Epithelial cell of prostate (primary cell): ENCODE results near the gene FOXM1.
A peak's percentile ranks its signal among the peaks of the same experiment; 100 is the strongest.

Experiments used
- DNase-seq: peaks from one replicate; pipeline ENCODE4 v3.0.0-alpha.2; 2011; ENCODE audit warnings: low read depth, low spot score
- H3K27ac ChIP-seq: fragments of 450-650 bp; 2 replicates; pipeline ENCODE4 v1.5.1; 2017; ENCODE audit warnings: mild to moderate bottlenecking

The FOXM1 gene

GRCh38 chr12:2877047-2877952, at the start of gene FOXM1, which contains the start of gene RHNO1:
Gene FOXM1, minus strand, starts transcription at chr12:2877174. Its CDS starts 2,696 bp downstream, at chr12:2874478.
Gene RHNO1, plus strand, starts transcription at chr12:2877223. Its CDS starts 8,144 bp downstream, at chr12:2885367.
- H3K27ac ChIP-seq = peak within 1 kb of the TSS; percentile 84
- peak; percentile 60 for DNase-seq

GRCh38 chr12:2925322-2925995, 48.5 kb upstream of the FOXM1 start:
- DNase-seq = no peak
- peak overlapping the region; percentile 25 for H3K27ac ChIP-seq

- no peak for DNase-seq
- no peak overlapping the region for H3K27ac ChIP-seq
Observed at GRCh38 chr12:2924019-2924418, 47.0 kb upstream of the FOXM1 start.

- no peak for DNase-seq
- no peak overlapping the region for H3K27ac ChIP-seq
Observed at GRCh38 chr12:2923057-2923456, 46.1 kb upstream of the FOXM1 start.

- H3K27ac ChIP-seq = no peak overlapping the region
- DNase-seq = no peak
Observed at GRCh38 chr12:2922329-2922728, 45.4 kb upstream of the FOXM1 start.

- no peak overlapping the region for H3K27ac ChIP-seq
- DNase-seq = no peak
Observed at GRCh38 chr12:2919249-2919648, 42.3 kb upstream of the FOXM1 start.

- no peak for DNase-seq
- no peak overlapping the region for H3K27ac ChIP-seq
Observed at GRCh38 chr12:2912216-2912575, 35.2 kb upstream of the FOXM1 start.

- DNase-seq = no peak
- no peak overlapping the region for H3K27ac ChIP-seq
Observed at GRCh38 chr12:2904260-2904659, 27.3 kb upstream of the FOXM1 start.

GRCh38 chr12:2902272-2902880, 25.4 kb upstream of the FOXM1 start:
- no peak for DNase-seq
- H3K27ac ChIP-seq = no peak overlapping the region

GRCh38 chr12:2900642-2901041, 23.7 kb upstream of the FOXM1 start:
- H3K27ac ChIP-seq = no peak overlapping the region
- no peak for DNase-seq

GRCh38 chr12:2897418-2897817, 20.4 kb upstream of the FOXM1 start:
- no peak overlapping the region for H3K27ac ChIP-seq
- DNase-seq = no peak

GRCh38 chr12:2895511-2895910, 18.5 kb upstream of the FOXM1 start:
- peak overlapping the region; percentile 33 for H3K27ac ChIP-seq
- no peak for DNase-seq

- H3K27ac ChIP-seq = peak overlapping the region; percentile 33
- DNase-seq = no peak
Observed at GRCh38 chr12:2895051-2895451, 18.1 kb upstream of the FOXM1 start.

- peak overlapping the region; percentile 48 for H3K27ac ChIP-seq
- DNase-seq = no peak
Observed at GRCh38 chr12:2893007-2893406, 16.0 kb upstream of the FOXM1 start.

GRCh38 chr12:2892246-2892645, 15.3 kb upstream of the FOXM1 start:
- DNase-seq = no peak
- peak overlapping the region; percentile 48 for H3K27ac ChIP-seq

GRCh38 chr12:2891240-2892053, 14.5 kb upstream of the FOXM1 start:
- H3K27ac ChIP-seq = peak overlapping the region; percentile 66
- no peak for DNase-seq

- DNase-seq = peak; percentile 77
- H3K27ac ChIP-seq = peak within 1 kb of the TSS; percentile 66
Observed at GRCh38 chr12:2890388-2891239, 13.6 kb upstream of the FOXM1 start, which contains the start of gene TULP3. Gene TULP3, plus strand, starts transcription at chr12:2890891. Its CDS starts 57 bp downstream, at chr12:2890948.

GRCh38 chr12:2890001-2890387, 13.0 kb upstream of the FOXM1 start:
- no peak for DNase-seq
- H3K27ac ChIP-seq = peak overlapping the region; percentile 66

- no peak overlapping the region for H3K27ac ChIP-seq
- DNase-seq = no peak
Observed at GRCh38 chr12:2886768-2887450, 9.9 kb upstream of the FOXM1 start.
